Stomach (tissue), 4 donors: Measurements from ENCODE around the gene ARMH1.

Source experiments
- CTCF ChIP-seq, 7 experiments: fragments of 450-650 bp in 4 of 7; fragments of 200-600 bp in 3 of 7; sonication (generic) in 3 of 7; IDR thresholded peaks; one replicate each; pipeline ENCODE4 v1.5.1; 2016 to 2019; ENCODE audit warnings: antibody characterized with exemption in 7 of 7, control low read depth in 2 of 7, mild to moderate bottlenecking in 1 of 7
- POLR2A ChIP-seq, 4 donors: fragments of 450-650 bp; IDR thresholded peaks; one replicate each; pipeline ENCODE4 v1.6.1; 2016; ENCODE audit warnings: antibody characterized with exemption in 4 of 4, control low read depth in 2 of 4, mild to moderate bottlenecking in 1 of 4, moderate library complexity in 1 of 4

GRCh38 chr1:44718091-44718490 lies 43.6 kb downstream of the ARMH1 start:
- no peak for TF ChIP-seq CTCF (IDR thresholded peaks at IDR 0.05)
- no peak for TF ChIP-seq POLR2A (IDR thresholded peaks at IDR 0.05)
